HCT116 (cell line): ENCODE data around the gene DENND2A. TPM values are rescaled to one million over a fixed set of nuclear protein-coding genes. Genes with fewer than 3 reads are reported as not detected.

Source experiments
- ATAC-seq: fragments of 200-7000 bp; cut with Tn5 transposase; 2 replicates; pipeline ENCODE4 v1.9.1; 2020; ENCODE audit warnings: mild to moderate bottlenecking, moderate library complexity
- BruUV-seq: library from RNA; stranded (reverse); fragments of 400-500 nt; replicated peaks from 2 replicates; lab custom pipeline; 2021; lab: Mats Ljungman, UMichigan
- CTCF ChIA-PET: fragments of 300-600 bp; sonication (Branson Sonifier 250); formaldehyde crosslinking; loops from one replicate; lab custom pipeline; 2021; ENCODE audit warnings: antibody characterized with exemption; lab: Charles Lee
- POLR2A ChIA-PET: fragments of 300-600, 350-600 bp; sonication (Branson Sonifier 250); formaldehyde crosslinking; loops from one replicate; lab custom pipeline; 2021; ENCODE audit warnings: antibody characterized with exemption; lab: Charles Lee
- RAD21 ChIA-PET, 2 experiments: fragments of 300-600 bp; sonication (Branson Sonifier 250); formaldehyde crosslinking; loops; one replicate each; lab custom pipeline; 2023; ENCODE audit warnings: low total read pairs in 2 of 2; ENCODE audit not compliant: uncharacterized antibody in 2 of 2, unreplicated experiment in 2 of 2, low non-redundant PET in 1 of 2; lab: Charles Lee
- DNase-seq: peaks from one replicate; pipeline ENCODE4 v3.0.0-alpha.2; 2010; ENCODE audit warnings: low read depth, low spot score
- H2AFZ ChIP-seq: fragments of 200-600 bp; shearing (Covaris generic), sonication (generic); 2 replicates; pipeline ENCODE4 v1.6.1; 2017; ENCODE audit warnings: low read depth, mixed run types, mixed read lengths, antibody characterized with exemption, low read length; ENCODE audit not compliant: poor library complexity, severe bottlenecking
- H3K27ac ChIP-seq: 2 replicates; pipeline ENCODE4 v1.5.1; 2012; ENCODE audit warnings: low read depth, low read length
- H3K27me3 ChIP-seq: fragments of 200-600 bp; sonication (generic); 2 replicates; pipeline ENCODE4 v1.6.1; 2016; ENCODE audit warnings: mixed run types, low read length, mixed read lengths; ENCODE audit not compliant: insufficient read depth
- H3K36me3 ChIP-seq, 2 experiments: fragments of 200-500 bp in 1 of 2; fragments of 200-600 bp in 1 of 2; sonication (Bioruptor generic) in 1 of 2; sonication (generic) in 1 of 2; 2 replicates each; pipeline versions ENCODE4 v1.5.1 to v1.6.1; 2014 to 2016; ENCODE audit warnings: low read length in 2 of 2, inconsistent platforms in 1 of 2, mixed read lengths in 1 of 2, mixed run types in 1 of 2; ENCODE audit not compliant: insufficient read depth in 2 of 2, control insufficient read depth in 1 of 2
- H3K4me1 ChIP-seq, 2 experiments: fragments of 200-600 bp in 1 of 2; sonication (generic) in 1 of 2; 2 replicates each; pipeline versions ENCODE4 v1.5.1 to v1.6.1; 2012 to 2017; ENCODE audit warnings: low read length in 2 of 2, inconsistent platforms in 1 of 2, mild to moderate bottlenecking in 1 of 2, mixed read lengths in 1 of 2, mixed run types in 1 of 2, moderate library complexity in 1 of 2; ENCODE audit not compliant: insufficient read depth in 2 of 2, control insufficient read depth in 1 of 2
- H3K4me2 ChIP-seq: fragments of 200-600 bp; sonication (generic); 2 replicates; pipeline ENCODE4 v1.6.1; 2017; ENCODE audit warnings: mixed run types, low read length, mixed read lengths
- H3K4me3 ChIP-seq, 2 experiments: fragments of 200-600 bp in 1 of 2; sonication (generic) in 1 of 2; replicated peaks in 1 of 2; 2 replicates each; pipeline ENCODE4 v1.5.1; 2011 to 2016; ENCODE audit warnings: low read length in 2 of 2, control low read depth in 1 of 2, low read depth in 1 of 2, mild to moderate bottlenecking in 1 of 2, mixed read lengths in 1 of 2, mixed run types in 1 of 2
- H3K79me2 ChIP-seq: fragments of 200-600 bp; sonication (generic); 2 replicates; pipeline ENCODE4 v1.6.1; 2017; ENCODE audit warnings: mild to moderate bottlenecking, mixed run types, low read length, moderate library complexity, mixed read lengths; ENCODE audit not compliant: insufficient read depth
- H3K9ac ChIP-seq: fragments of 200-600 bp; sonication (generic); 2 replicates; pipeline ENCODE4 v1.6.1; 2016; ENCODE audit warnings: low read length, mixed read lengths
- H3K9me2 ChIP-seq: fragments of 200-600 bp; sonication (generic), shearing (Covaris generic); 2 replicates; pipeline ENCODE4 v1.6.1; 2017; ENCODE audit warnings: mixed run types, mild to moderate bottlenecking, moderate library complexity; ENCODE audit not compliant: insufficient read depth
- H3K9me3 ChIP-seq, 2 experiments: fragments of 200-500 bp in 1 of 2; fragments of 200-600 bp in 1 of 2; sonication (Bioruptor generic) in 1 of 2; sonication (generic) in 1 of 2; 2 replicates each; pipeline ENCODE4 v1.6.1; 2014 to 2017; ENCODE audit warnings: low read length in 2 of 2, mixed read lengths in 2 of 2, inconsistent platforms in 1 of 2, low read depth in 1 of 2, mild to moderate bottlenecking in 1 of 2, mixed run types in 1 of 2, moderate library complexity in 1 of 2; ENCODE audit not compliant: control insufficient read depth in 1 of 2, insufficient read depth in 1 of 2
- H4K20me1 ChIP-seq: fragments of 200-600 bp; sonication (generic), shearing (Covaris generic); 2 replicates; pipeline ENCODE4 v1.6.1; 2017; ENCODE audit warnings: mixed run types, mild to moderate bottlenecking, moderate library complexity; ENCODE audit not compliant: insufficient read depth
- CEBPB ChIP-seq: IDR thresholded peaks from 2 replicates; pipeline ENCODE4 v1.6.1; 2012; ENCODE audit warnings: low read depth
- CTCF ChIP-seq, 3 experiments: fragments of 200-600 bp in 1 of 3; sonication (generic) in 1 of 3; IDR thresholded peaks in 2 of 3; conservative IDR thresholded peaks in 1 of 3; 2 replicates each; pipeline ENCODE4 v1.5.1; 2012 to 2017; ENCODE audit warnings: low read depth in 2 of 3, low read length in 2 of 3, antibody characterized with exemption in 1 of 3, borderline replicate concordance in 1 of 3, control low read depth in 1 of 3, mild to moderate bottlenecking in 1 of 3, mixed read lengths in 1 of 3, mixed run types in 1 of 3, moderate library complexity in 1 of 3; ENCODE audit not compliant: insufficient read depth in 1 of 3
- EZH2phosphoT487 ChIP-seq: fragments of 200-600 bp; IDR thresholded peaks from 2 replicates; pipeline ENCODE4 v1.6.1; 2018; ENCODE audit warnings: antibody characterized with exemption, borderline replicate concordance
- RAD21 ChIP-seq: IDR thresholded peaks from 2 replicates; pipeline ENCODE4 v1.6.1; 2012; ENCODE audit warnings: low read depth, mild to moderate bottlenecking
- REST ChIP-seq: IDR thresholded peaks from 2 replicates; pipeline ENCODE4 v1.6.1; 2012; ENCODE audit warnings: low read depth
- SIN3A ChIP-seq: IDR thresholded peaks from 2 replicates; pipeline ENCODE4 v1.6.1; 2012; ENCODE audit warnings: low read depth
- SRF ChIP-seq: IDR thresholded peaks from 2 replicates; pipeline ENCODE4 v1.6.1; 2012; ENCODE audit warnings: low read depth
- YY1 ChIP-seq: IDR thresholded peaks from 2 replicates; pipeline ENCODE4 v1.6.1; 2011; ENCODE audit warnings: low read length, low read depth, moderate library complexity, mild to moderate bottlenecking; ENCODE audit not compliant: insufficient replicate concordance; ENCODE audit errors: extremely low read depth
- ZNF274 ChIP-seq: fragments of 200-500 bp; sonication (Bioruptor generic); IDR thresholded peaks from 2 replicates; pipeline ENCODE4 v1.6.1; 2014; ENCODE audit warnings: mild to moderate bottlenecking, low read depth, low read length, inconsistent platforms
- intact Hi-C: fragments of 100-400 bp; cut with micrococcal nuclease; formaldehyde crosslinking; loops from 2 replicates; pipeline ENCODE4 v1.10.0; 2022
- total RNA-seq: library from RNA; stranded (reverse); gene quantifications from one replicate; pipeline ENCODE4 v1.2.1, GENCODE V29; 2021; ENCODE audit not compliant: unreplicated experiment
- TF ChIP-seq, protein P1 (sequence below): IDR thresholded peaks from 2 replicates; pipeline ENCODE4 v1.6.1; 2011; ENCODE audit warnings: mild to moderate bottlenecking, low read length, moderate library complexity; ENCODE audit not compliant: insufficient replicate concordance; ENCODE audit errors: extremely low read depth

The DENND2A gene
- total RNA-seq, 1 experiment from 2014 or later = 0.12 TPM

GRCh38 chr7:140562926-140563481 is 77.6 kb downstream of the DENND2A start:
- no peak overlapping the region for H3K4me3 ChIP-seq
- BruUV-seq = no TSS peak
- H3K9me3 ChIP-seq = no peaks in the 10 kb centered on the region
- H3K79me2 ChIP-seq = no peaks in the 10 kb centered on the region
- peaks cover 22 to 50% of the 10 kb centered on the region in 2 experiments for H3K4me1 ChIP-seq
- H3K9me2 ChIP-seq = no peaks in the 10 kb centered on the region
- TF ChIP-seq EZH2phosphoT487 (no peak), REST (no peak)
- H2AFZ ChIP-seq = no peak overlapping the region
- DNase-seq (no peak), ATAC-seq (no peak)
- no peaks in the 10 kb centered on the region for H3K36me3 ChIP-seq
- no peaks in the 10 kb centered on the region for H4K20me1 ChIP-seq
- no peak overlapping the region for H3K4me2 ChIP-seq
- CTCF ChIA-PET = no interaction called here
- POLR2A ChIA-PET = interaction anchor here (1.0 kb wide), 1 partner anchor 15 kb away, joined by 3 read pairs; no protein-coding TSS in a partner anchor
- H3K9ac ChIP-seq = no peak overlapping the region
- RAD21 ChIA-PET = no interaction called here
- H3K27me3 ChIP-seq = no peaks in the 10 kb centered on the region
- intact Hi-C loops = no loop called here
- no peak overlapping the region for H3K27ac ChIP-seq

- intact Hi-C loops = no loop called here
- POLR2A ChIA-PET = no interaction called here
- Histone ChIP-seq H3K9me3 (no peaks in the 10 kb centered on the region), H3K4me2 (no peak overlapping the region), H3K4me1 (peaks cover 0 to 19% of the 10 kb centered on the region in 2 experiments; a peak in 3 of 4 replicates), H2AFZ (no peak overlapping the region), H3K36me3 (no peaks in the 10 kb centered on the region), H4K20me1 (no peaks in the 10 kb centered on the region), H3K27me3 (no peaks in the 10 kb centered on the region), H3K27ac (no peak overlapping the region), H3K9me2 (no peaks in the 10 kb centered on the region)
- RAD21 ChIA-PET = no interaction called here
- no TSS peak for BruUV-seq
- no peak for ATAC-seq
- TF ChIP-seq, protein P1, sequence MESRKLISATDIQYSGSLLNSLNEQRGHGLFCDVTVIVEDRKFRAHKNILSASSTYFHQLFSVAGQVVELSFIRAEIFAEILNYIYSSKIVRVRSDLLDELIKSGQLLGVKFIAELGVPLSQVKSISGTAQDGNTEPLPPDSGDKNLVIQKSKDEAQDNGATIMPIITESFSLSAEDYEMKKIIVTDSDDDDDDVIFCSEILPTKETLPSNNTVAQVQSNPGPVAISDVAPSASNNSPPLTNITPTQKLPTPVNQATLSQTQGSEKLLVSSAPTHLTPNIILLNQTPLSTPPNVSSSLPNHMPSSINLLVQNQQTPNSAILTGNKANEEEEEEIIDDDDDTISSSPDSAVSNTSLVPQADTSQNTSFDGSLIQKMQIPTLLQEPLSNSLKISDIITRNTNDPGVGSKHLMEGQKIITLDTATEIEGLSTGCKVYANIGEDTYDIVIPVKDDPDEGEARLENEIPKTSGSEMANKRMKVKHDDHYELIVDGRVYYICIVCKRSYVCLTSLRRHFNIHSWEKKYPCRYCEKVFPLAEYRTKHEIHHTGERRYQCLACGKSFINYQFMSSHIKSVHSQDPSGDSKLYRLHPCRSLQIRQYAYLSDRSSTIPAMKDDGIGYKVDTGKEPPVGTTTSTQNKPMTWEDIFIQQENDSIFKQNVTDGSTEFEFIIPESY = no peak
- TF ChIP-seq ZNF274 (no peak), CEBPB (no peak), SRF (no peak), SIN3A (no peak), YY1 (no peak), CTCF (IDR thresholded peaks at IDR 0.05 in 2 of 3, conservative IDR thresholded peaks at IDR 0.05 in 1 of 3; ENCODE audit: borderline replicate concordance in 1 of 3, insufficient read depth in 1 of 3, low read depth in 2 of 3, low read length in 2 of 3) (no peak), RAD21 (no peak)
- TF ChIP-seq, all 23 proteins: peak for 0
- no peak overlapping the region for H3K9ac ChIP-seq
- no peaks in the 10 kb centered on the region for H3K79me2 ChIP-seq
- CTCF ChIA-PET = no interaction called here
- no peak overlapping the region for H3K4me3 ChIP-seq
- DNase-seq = no peak
Measured at GRCh38 chr7:140559410-140559809, 81.2 kb downstream of the DENND2A start.
